Spinal cord (tissue), 10 donors: ENCODE data around the gene HSF2BP. TPM values are rescaled to one million over a fixed set of nuclear protein-coding genes. Genes with fewer than 3 reads are reported as not detected.
"Not testable (repeated sequence)": the region's sequence is repeated elsewhere in the genome, so short reads cannot be mapped to it uniquely, and the experiment has no call there.

Experiments
- DNase-seq, 6 donors: peaks; one replicate each; pipeline versions ENCODE4 v3.0.0 to v3.0.0-alpha.2; 2013 to 2015; ENCODE audit warnings: low spot score in 6 of 6, low read depth in 4 of 6
- H3K27ac ChIP-seq: one replicate; pipeline ENCODE4 v1.5.1; 2013; ENCODE audit warnings: low read depth, low read length, control low read depth
- H3K27me3 ChIP-seq: one replicate; pipeline ENCODE4 v1.6.1; 2013; ENCODE audit warnings: low read length; ENCODE audit not compliant: control insufficient read depth, insufficient read depth
- H3K36me3 ChIP-seq: one replicate; pipeline ENCODE4 v1.6.1; 2013; ENCODE audit warnings: low read length; ENCODE audit not compliant: control insufficient read depth, insufficient read depth
- H3K4me1 ChIP-seq: one replicate; pipeline ENCODE4 v1.6.1; 2013; ENCODE audit warnings: low read length; ENCODE audit not compliant: control insufficient read depth, insufficient read depth
- H3K4me3 ChIP-seq: one replicate; pipeline ENCODE4 v1.5.1; 2013; ENCODE audit warnings: low read depth, low read length, control low read depth
- H3K9me3 ChIP-seq: one replicate; pipeline ENCODE4 v1.6.1; 2013; ENCODE audit warnings: low read length; ENCODE audit not compliant: control insufficient read depth, insufficient read depth
- WGBS: methylation state at CpG from one replicate; pipeline ENCODE4 v1.1.5; 2013; ENCODE audit warnings: missing lambda C conversion rate; ENCODE audit not compliant: insufficient coverage; 5-methylcytosine and 5-hydroxymethylcytosine counted together
- polyA plus RNA-seq, 2 donors: library from polyadenylated mRNA; unstranded; fragments of 120-200 nt; gene quantifications; one replicate each; pipeline ENCODE4 v1.2.1, GENCODE V29; 2013; ENCODE audit not compliant: insufficient read length in 2 of 2
- total RNA-seq, 2 donors: library from RNA; depleted of rRNA in 1 of 2; stranded (reverse); fragments of 120-200 nt in 1 of 2; fragments of >200 nt in 1 of 2; gene quantifications; one replicate each; pipeline versions ENCODE4 v1.2.3 to v1.2.4, GENCODE V29; 2013 to 2014
- donor health status: healthy.

Gene HSF2BP
- total and polyA plus RNA-seq, 4 donors, result 1.3 to 2.0 (median 1.4) TPM

- Histone ChIP-seq H3K9me3 (no peaks in the 10 kb centered on the region), H3K27ac (no peak overlapping the region), H3K4me1 (no peaks in the 10 kb centered on the region), H3K27me3 (no peaks in the 10 kb centered on the region), H3K4me3 (no peak overlapping the region), H3K36me3 (peaks cover 11% of the 10 kb centered on the region)
- 100% methylated on average over 2 of the region's 2 CpGs for WGBS
- DNase-seq, result no peak
These were observed 31.8 kb downstream of the HSF2BP start for GRCh38 chr21:43627527-43627926.

- WGBS, result 75% methylated on average over 2 of the region's 3 CpGs
These were observed 32.9 kb downstream of the HSF2BP start for GRCh38 chr21:43626390-43626789.

GRCh38 chr21:43624339-43624738 is 34.9 kb downstream of the HSF2BP start:
- H3K27ac ChIP-seq, result no peak overlapping the region
- no peaks in the 10 kb centered on the region for H3K4me1 ChIP-seq
- H3K27me3 ChIP-seq, result no peaks in the 10 kb centered on the region
- no peak for DNase-seq
- H3K9me3 ChIP-seq, result no peaks in the 10 kb centered on the region
- whole genome bisulfite sequencing, result 80% methylated on average over 2 of the region's 4 CpGs
- H3K36me3 ChIP-seq, result no peaks in the 10 kb centered on the region
- H3K4me3 ChIP-seq, result no peak overlapping the region

More at GRCh38 chr21:43626390-43626789, 32.9 kb downstream of the HSF2BP start:
- DNase-seq, result no peak
- H3K9me3 ChIP-seq, result no peaks in the 10 kb centered on the region
- no peaks in the 10 kb centered on the region for H3K4me1 ChIP-seq
- H3K27ac ChIP-seq, result no peak overlapping the region
- H3K36me3 ChIP-seq, result peaks cover 3% of the 10 kb centered on the region
- H3K4me3 ChIP-seq, result no peak overlapping the region
- H3K27me3 ChIP-seq, result no peaks in the 10 kb centered on the region

- H3K36me3 ChIP-seq, result no peaks in the 10 kb centered on the region
- no CpG with 5 or more reads among the region's 2 CpGs for WGBS
- no peaks in the 10 kb centered on the region for H3K27me3 ChIP-seq
- H3K27ac ChIP-seq, result no peak overlapping the region
- H3K9me3 ChIP-seq, result no peaks in the 10 kb centered on the region
- no peak for DNase-seq
- no peaks in the 10 kb centered on the region for H3K4me1 ChIP-seq
- H3K4me3 ChIP-seq, result no peak overlapping the region
These were observed 35.7 kb downstream of the HSF2BP start for GRCh38 chr21:43623588-43623987.

GRCh38 chr21:43622796-43623195 is 36.5 kb downstream of the HSF2BP start:
- no peak for DNase-seq
- Histone ChIP-seq H3K4me3 (no peak overlapping the region), H3K27ac (no peak overlapping the region), H3K9me3 (no peaks in the 10 kb centered on the region), H3K36me3 (no peaks in the 10 kb centered on the region), H3K27me3 (no peaks in the 10 kb centered on the region), H3K4me1 (no peaks in the 10 kb centered on the region)
- WGBS, result 100% methylated on average over 2 of the region's 2 CpGs

- WGBS, result 84% methylated on average over 3 of the region's 4 CpGs
These were observed 39.4 kb downstream of the HSF2BP start for GRCh38 chr21:43619856-43620255.

GRCh38 chr21:43619344-43619743 is 39.9 kb downstream of the HSF2BP start:
- no peak for DNase-seq
- H3K27ac ChIP-seq, result no peak overlapping the region
- H3K4me1 ChIP-seq, result no peaks in the 10 kb centered on the region
- no peaks in the 10 kb centered on the region for H3K36me3 ChIP-seq
- H3K4me3 ChIP-seq, result no peak overlapping the region
- H3K9me3 ChIP-seq, result no peaks in the 10 kb centered on the region
- no peaks in the 10 kb centered on the region for H3K27me3 ChIP-seq
- 94% methylated on average over 4 of the region's 4 CpGs for WGBS

More at GRCh38 chr21:43619856-43620255, 39.4 kb downstream of the HSF2BP start:
- H3K36me3 ChIP-seq, result no peaks in the 10 kb centered on the region
- no peak overlapping the region for H3K27ac ChIP-seq
- no peaks in the 10 kb centered on the region for H3K4me1 ChIP-seq
- no peaks in the 10 kb centered on the region for H3K27me3 ChIP-seq
- H3K9me3 ChIP-seq, result no peaks in the 10 kb centered on the region
- no peak for DNase-seq
- no peak overlapping the region for H3K4me3 ChIP-seq

GRCh38 chr21:43618940-43619339 is 40.3 kb downstream of the HSF2BP start:
- WGBS, result no CpG with 5 or more reads among the region's 4 CpGs

GRCh38 chr21:43616861-43617260 is 42.4 kb downstream of the HSF2BP start:
- H3K27ac ChIP-seq, H3K4me3 ChIP-seq, H3K9me3 ChIP-seq, DNase-seq, H3K36me3 ChIP-seq, H3K27me3 ChIP-seq, H3K4me1 ChIP-seq: not testable (repeated sequence)
- no CpG with 5 or more reads among the region's 3 CpGs for WGBS

More at GRCh38 chr21:43618940-43619339, 40.3 kb downstream of the HSF2BP start:
- DNase-seq, result no peak
- Histone ChIP-seq H3K27ac (no peak overlapping the region), H3K4me3 (no peak overlapping the region), H3K36me3 (no peaks in the 10 kb centered on the region), H3K9me3 (no peaks in the 10 kb centered on the region), H3K4me1 (no peaks in the 10 kb centered on the region), H3K27me3 (no peaks in the 10 kb centered on the region)

GRCh38 chr21:43614839-43615238 is 44.4 kb downstream of the HSF2BP start:
- 76% methylated on average over 3 of the region's 5 CpGs for WGBS
- Histone ChIP-seq H3K4me1 (peaks cover 10% of the 10 kb centered on the region), H3K27me3 (no peaks in the 10 kb centered on the region), H3K4me3 (no peak overlapping the region), H3K27ac (no peak overlapping the region), H3K36me3 (no peaks in the 10 kb centered on the region), H3K9me3 (no peaks in the 10 kb centered on the region)
- no peak for DNase-seq
